HepG2 (cell line): Measurements from ENCODE around the gene RPUSD4. TPM values are rescaled to one million over a fixed set of nuclear protein-coding genes. Genes with fewer than 3 reads are reported as not detected.
A peak's percentile ranks its signal among the peaks of the same experiment; 100 is the strongest.

Experiments used
- BRF2 ChIP-seq: sonication (generic); formaldehyde crosslinking; IDR thresholded peaks from 2 replicates; pipeline ENCODE4 v1.8.1; 2022; ENCODE audit warnings: mild to moderate bottlenecking, missing genetic modification reagents
- DR1 ChIP-seq: sonication (generic); formaldehyde crosslinking; IDR thresholded peaks from 2 replicates; pipeline ENCODE4 v1.8.0; 2021; ENCODE audit warnings: mild to moderate bottlenecking, missing genetic modification reagents, inconsistent platforms
- DRAP1 ChIP-seq: IDR thresholded peaks from 2 replicates; pipeline ENCODE4 v1.6.1; 2016; ENCODE audit warnings: missing genetic modification reagents, missing compliant biosample characterization
- ELF1 ChIP-seq: sonication (generic); formaldehyde crosslinking; IDR thresholded peaks from 2 replicates; pipeline ENCODE4 v1.4.0; 2020; ENCODE audit warnings: missing genetic modification reagents
- EP300 ChIP-seq, 3 experiments: sonication (generic) in 1 of 3; formaldehyde crosslinking in 1 of 3; IDR thresholded peaks; 2 replicates each; pipeline versions ENCODE4 v1.5.1 to v1.6.1; 2011 to 2020; ENCODE audit warnings: low read depth in 2 of 3, low read length in 2 of 3, borderline replicate concordance in 1 of 3, improper control_type of control experiment in 1 of 3, mild to moderate bottlenecking in 1 of 3, missing genetic modification reagents in 1 of 3, moderate library complexity in 1 of 3
- MBD4 ChIP-seq: IDR thresholded peaks from 2 replicates; pipeline ENCODE4 v1.6.1; 2012; ENCODE audit warnings: low read length, inconsistent platforms, borderline replicate concordance
- PATZ1 ChIP-seq: sonication (generic); formaldehyde crosslinking; IDR thresholded peaks from 2 replicates; pipeline ENCODE4 v1.4.0; 2020; ENCODE audit warnings: missing genetic modification reagents
- RXRA ChIP-seq: sonication (generic); formaldehyde crosslinking; IDR thresholded peaks from 2 replicates; pipeline ENCODE4 v1.5.1; 2020; ENCODE audit warnings: missing genetic modification reagents
- SP5 ChIP-seq: IDR thresholded peaks from 2 replicates; pipeline ENCODE4 v1.6.1; 2016; ENCODE audit warnings: low read depth, borderline replicate concordance
- TFE3 ChIP-seq: IDR thresholded peaks from 2 replicates; pipeline ENCODE4 v1.6.1; 2016
- TGIF2 ChIP-seq: IDR thresholded peaks from 2 replicates; pipeline ENCODE4 v1.6.1; 2016; ENCODE audit warnings: control low read depth, missing compliant biosample characterization
- THAP11 ChIP-seq: IDR thresholded peaks from 2 replicates; pipeline ENCODE4 v1.6.1; 2016; ENCODE audit warnings: missing biosample characterization, missing genetic modification reagents
- ZBTB20 ChIP-seq: sonication (generic); formaldehyde crosslinking; IDR thresholded peaks from 2 replicates; pipeline ENCODE4 v1.8.1; 2023; ENCODE audit warnings: missing genetic modification reagents, low read depth, mild to moderate bottlenecking, borderline replicate concordance
- ZHX2 ChIP-seq, 2 experiments: sonication (generic) in 1 of 2; formaldehyde crosslinking in 1 of 2; IDR thresholded peaks; 2 replicates each; pipeline versions ENCODE4 v1.6.1 to v1.9.0; 2014 to 2022; ENCODE audit warnings: antibody characterized with exemption in 1 of 2, borderline replicate concordance in 1 of 2, inconsistent platforms in 1 of 2, low read depth in 1 of 2, missing genetic modification reagents in 1 of 2
- ZNF121 ChIP-seq: sonication (generic); formaldehyde crosslinking; IDR thresholded peaks from 2 replicates; pipeline ENCODE4 v1.5.0; 2020; ENCODE audit warnings: mild to moderate bottlenecking, missing genetic modification reagents
- ZNF138 ChIP-seq: sonication (generic); formaldehyde crosslinking; IDR thresholded peaks from 2 replicates; pipeline ENCODE4 v1.5.0; 2020; ENCODE audit warnings: mild to moderate bottlenecking, low read depth, missing genetic modification reagents
- polyA plus RNA-seq, 8 experiments: library from polyadenylated mRNA; depleted of rRNA in 3 of 8; stranded (reverse) in 7 of 8; unstranded in 1 of 8; fragments of >200 nt; fragmentation: Illumina TruSeq in 4 of 8; extraction: Trizol in 4 of 8; gene quantifications; 2 replicates each; pipeline versions ENCODE4 v1.2.1 to v1.2.3, GENCODE V29; 2011 to 2016; ENCODE audit warnings: low read depth in 4 of 8, missing spikeins in 1 of 8, mixed read lengths in 1 of 8; ENCODE audit not compliant: insufficient read depth in 1 of 8
- total RNA-seq, 5 experiments: library from RNA; depleted of rRNA; stranded (reverse); fragments of >200 nt; fragmentation: Illumina TruSeq; extraction: Trizol; gene quantifications; 2 replicates each; pipeline ENCODE4 v1.2.3, GENCODE V29; 2016; ENCODE audit warnings: low read depth in 1 of 5

RPUSD4 gene
- total and polyA plus RNA-seq, 2 of the 13 experiments (the other 11 are each of a cell fraction or from before 2014, with no cell fraction given) = 45.0 to 52.9 TPM

- TF ChIP-seq SP5 (CRISPR knock-in tag) (peak; percentile 85; the same call in 1 of the 2 replicates), DR1 (peak; percentile 56; the same call in 1 of the 2 replicates), RXRA (CRISPR knock-in tag) (peak; percentile 90), TGIF2 (CRISPR knock-in tag) (peak; percentile 42; the same call in 1 of the 2 replicates), THAP11 (CRISPR knock-in tag) (peak; percentile 51), DRAP1 (CRISPR knock-in tag) (peak; percentile 72), ELF1 (CRISPR knock-in tag) (peak; percentile 66), ZHX2 (IDR thresholded peaks at IDR 0.05; ENCODE audit: low read depth) (no peak), ZHX2 (CRISPR knock-in tag; IDR thresholded peaks at IDR 0.05; ENCODE audit: borderline replicate concordance) (no peak), ZNF121 (CRISPR knock-in tag) (no peak), MBD4 (no peak), PATZ1 (CRISPR knock-in tag) (peak; percentile 81), ZBTB20 (CRISPR knock-in tag) (0 out of 2 replicates have a peak, but pooled peaks have one; percentile 44), TFE3 (peak; percentile 89), BRF2 (no peak), ZNF138 (CRISPR knock-in tag) (0 out of 2 replicates have a peak, but pooled peaks have one; percentile 45), EP300 (IDR thresholded peaks at IDR 0.05; ENCODE audit: low read depth in 2 of 2, low read length in 2 of 2) (peak; percentile 32 to 76; a peak in 3 of 4 replicates), EP300 (CRISPR knock-in tag; IDR thresholded peaks at IDR 0.05; ENCODE audit: borderline replicate concordance) (peak; percentile 73; the same call in 1 of the 2 replicates)
Measured at GRCh38 chr11:126189109-126189929, 22.1 kb downstream of the RPUSD4 start (continued).
